Fibroblast of lung (primary cell): ENCODE results near the gene NBPF3. TPM values are rescaled to one million over a fixed set of nuclear protein-coding genes. Genes with fewer than 3 reads are reported as not detected.

Experiments
- DNase-seq, 2 donors: peaks; one replicate each; pipeline versions ENCODE4 v3.0.0 to v3.0.0-alpha.2; 2010; ENCODE audit warnings: low read depth in 2 of 2
- H2AFZ ChIP-seq: 2 replicates; pipeline ENCODE4 v1.5.1; 2012; ENCODE audit warnings: low read length, control low read depth, inconsistent platforms
- H3K27ac ChIP-seq: 2 replicates; pipeline ENCODE4 v1.5.1; 2011; ENCODE audit warnings: low read length, control low read depth; ENCODE audit not compliant: insufficient read depth
- H3K27me3 ChIP-seq: 2 replicates; pipeline ENCODE4 v1.5.1; 2011; ENCODE audit warnings: mild to moderate bottlenecking, low read length; ENCODE audit not compliant: control insufficient read depth, insufficient read depth
- H3K36me3 ChIP-seq: 2 replicates; pipeline ENCODE4 v1.5.1; 2011; ENCODE audit warnings: low read length; ENCODE audit not compliant: control insufficient read depth, insufficient read depth
- H3K4me1 ChIP-seq: 2 replicates; pipeline ENCODE4 v1.5.1; 2011; ENCODE audit warnings: low read length; ENCODE audit not compliant: control insufficient read depth, insufficient read depth; ENCODE audit errors: extremely low read depth
- H3K4me2 ChIP-seq: 2 replicates; pipeline ENCODE4 v1.5.1; 2011; ENCODE audit warnings: low read length, control low read depth; ENCODE audit not compliant: insufficient read depth; ENCODE audit errors: extremely low read depth
- H3K4me3 ChIP-seq, 4 experiments: fragments of 200-600 bp in 1 of 4; sonication (generic) in 1 of 4; replicated peaks in 1 of 4; 2 replicates each; pipeline ENCODE4 v1.5.1; 2011 to 2016; ENCODE audit warnings: low read length in 4 of 4, low read depth in 3 of 4, mild to moderate bottlenecking in 3 of 4, control low read depth in 2 of 4, inconsistent platforms in 1 of 4, mixed read lengths in 1 of 4; ENCODE audit not compliant: insufficient read depth in 1 of 4; ENCODE audit errors: control extremely low read depth in 1 of 4
- H3K79me2 ChIP-seq: 2 replicates; pipeline ENCODE4 v1.5.1; 2012; ENCODE audit warnings: mild to moderate bottlenecking, low read length, inconsistent platforms; ENCODE audit not compliant: control insufficient read depth, insufficient read depth
- H3K9ac ChIP-seq: 2 replicates; pipeline ENCODE4 v1.5.1; 2011; ENCODE audit warnings: mild to moderate bottlenecking, low read length, control low read depth; ENCODE audit not compliant: insufficient read depth
- H3K9me3 ChIP-seq: 2 replicates; pipeline ENCODE4 v1.5.1; 2012; ENCODE audit warnings: low read depth, low read length; ENCODE audit not compliant: control insufficient read depth, insufficient read depth
- H4K20me1 ChIP-seq: 2 replicates; pipeline ENCODE4 v1.5.1; 2011; ENCODE audit warnings: low read length; ENCODE audit not compliant: control insufficient read depth, insufficient read depth; ENCODE audit errors: extremely low read depth
- CTCF ChIP-seq, 2 donors: IDR thresholded peaks in 1 of 2; conservative IDR thresholded peaks in 1 of 2; 1 replicate in 1 of 2; 2 replicates in 1 of 2; pipeline ENCODE4 v1.5.1; 2011 to 2012; ENCODE audit warnings: low read length in 2 of 2, control low read depth in 1 of 2, inconsistent platforms in 1 of 2, low read depth in 1 of 2, mild to moderate bottlenecking in 1 of 2
- EZH2 ChIP-seq: IDR thresholded peaks from 2 replicates; pipeline ENCODE4 v1.5.1; 2012; ENCODE audit warnings: low read length, control low read depth, mild to moderate bottlenecking; ENCODE audit errors: missing control alignments
- polyA plus RNA-seq, 2 donors: library from polyadenylated mRNA; depleted of rRNA in 1 of 2; stranded (reverse) in 1 of 2; unstranded in 1 of 2; fragments of >200 nt; gene quantifications; 2 replicates each; pipeline ENCODE4 v1.2.1, GENCODE V29; 2011 to 2012; ENCODE audit warnings: missing spikeins in 1 of 2
- total RNA-seq: library from RNA; depleted of rRNA; stranded (reverse); fragments of >200 nt; gene quantifications from 2 replicates; pipeline ENCODE4 v1.2.1, GENCODE V29; 2014

Gene NBPF3
- total and polyA plus RNA-seq, 2 donors (not counting 1 experiment from before 2014, with no cell fraction given): 20.4 to 35.0 TPM

DNA sequence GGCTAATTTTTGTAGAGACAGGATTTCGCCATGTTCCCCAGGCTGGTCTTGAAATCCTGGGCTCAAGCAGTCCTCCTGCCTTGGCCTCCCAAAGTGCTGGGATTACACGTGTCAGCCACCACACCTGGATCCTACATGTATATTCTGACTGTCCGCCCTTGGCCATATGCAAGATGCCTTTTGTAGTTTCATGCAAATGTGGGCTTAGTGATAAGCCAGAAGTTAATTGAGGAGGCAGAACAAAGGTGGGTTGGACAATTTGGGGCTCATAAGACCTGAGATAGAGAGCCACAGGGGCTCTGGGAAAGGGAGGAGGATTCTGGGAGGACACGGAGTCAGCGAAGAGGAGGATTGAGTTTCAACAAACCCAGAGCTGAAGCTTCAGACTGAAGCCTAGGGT lies 94.2 kb downstream of the NBPF3 start:
- DNase-seq: no peak
- H3K4me3 ChIP-seq: no peak overlapping the region
- peaks cover 7% of the 10 kb centered on the region for H3K4me1 ChIP-seq
- no peak overlapping the region for H2AFZ ChIP-seq
- no peak overlapping the region for H3K4me2 ChIP-seq
- H3K9ac ChIP-seq: no peak overlapping the region
- H3K36me3 ChIP-seq: no peaks in the 10 kb centered on the region
- TF ChIP-seq EZH2: no peak
- no peak for TF ChIP-seq CTCF (conservative IDR thresholded peaks at IDR 0.05 in 1 of 2, IDR thresholded peaks at IDR 0.05 in 1 of 2; ENCODE audit: low read depth in 1 of 2, low read length in 2 of 2)
- H3K79me2 ChIP-seq: no peaks in the 10 kb centered on the region
- H3K27me3 ChIP-seq: peaks cover 25% of the 10 kb centered on the region
- H3K27ac ChIP-seq: no peak overlapping the region
- no peaks in the 10 kb centered on the region for H4K20me1 ChIP-seq
- H3K9me3 ChIP-seq: no peaks in the 10 kb centered on the region

Other genes with a start within 250 kb of the NBPF3 start
- gene ECE1, start 149.7 kb upstream of the NBPF3 start, total RNA-seq: 57.3 and 138 TPM in 2 replicates
- gene ECE1, start 149.7 kb upstream of the NBPF3 start, polyA plus RNA-seq: 131 and 137 TPM in 2 replicates
- gene ALPL, start 69.3 kb downstream of the NBPF3 start, total RNA-seq: 1.5 and 3.6 TPM in 2 replicates
- gene ALPL, start 69.3 kb downstream of the NBPF3 start, polyA plus RNA-seq: 0.21 and 1.3 TPM in 2 replicates
- under 0.01 and 0.26 TPM in 2 replicates for gene RAP1GAP, start 229.2 kb downstream of the NBPF3 start, total RNA-seq
- gene RAP1GAP, start 229.2 kb downstream of the NBPF3 start, polyA plus RNA-seq: 0.02 and 0.05 TPM in 2 replicates